Measurements from ENCODE around the gene PDE11A. TPM values are rescaled to one million over a fixed set of nuclear protein-coding genes. Genes with fewer than 3 reads are reported as not detected.
"Not testable (repeated sequence)": the region's sequence is repeated elsewhere in the genome, so short reads cannot be mapped to it uniquely, and the experiment has no call there.

Gene PDE11A
- total RNA-seq, 2 experiments from 2014 or later = not detected

GRCh38 chr2:178105566-178105965 lies 33.0 kb upstream of the PDE11A start:
- POLR2A ChIA-PET = no interaction called here
- H3K4me3 Mint-ChIP-seq = no peak overlapping the region
- no peaks in the 10 kb centered on the region for H3K36me3 Mint-ChIP-seq (ENCODE audit: low read depth)
- CTCF ChIA-PET = interaction anchor here (0.9 to 1.2 kb wide), 2 partner anchors 20 to 180 kb away, joined by 3 read pairs; no protein-coding TSS in a partner anchor
- no peak overlapping the region for H3K27ac Mint-ChIP-seq
- no peaks in the 10 kb centered on the region for H3K27me3 Mint-ChIP-seq
- DNase-seq = no peak
- H3K4me1 Mint-ChIP-seq = peaks cover 2% of the 10 kb centered on the region
- H3K9me3 Mint-ChIP-seq = no peaks in the 10 kb centered on the region

DNA sequence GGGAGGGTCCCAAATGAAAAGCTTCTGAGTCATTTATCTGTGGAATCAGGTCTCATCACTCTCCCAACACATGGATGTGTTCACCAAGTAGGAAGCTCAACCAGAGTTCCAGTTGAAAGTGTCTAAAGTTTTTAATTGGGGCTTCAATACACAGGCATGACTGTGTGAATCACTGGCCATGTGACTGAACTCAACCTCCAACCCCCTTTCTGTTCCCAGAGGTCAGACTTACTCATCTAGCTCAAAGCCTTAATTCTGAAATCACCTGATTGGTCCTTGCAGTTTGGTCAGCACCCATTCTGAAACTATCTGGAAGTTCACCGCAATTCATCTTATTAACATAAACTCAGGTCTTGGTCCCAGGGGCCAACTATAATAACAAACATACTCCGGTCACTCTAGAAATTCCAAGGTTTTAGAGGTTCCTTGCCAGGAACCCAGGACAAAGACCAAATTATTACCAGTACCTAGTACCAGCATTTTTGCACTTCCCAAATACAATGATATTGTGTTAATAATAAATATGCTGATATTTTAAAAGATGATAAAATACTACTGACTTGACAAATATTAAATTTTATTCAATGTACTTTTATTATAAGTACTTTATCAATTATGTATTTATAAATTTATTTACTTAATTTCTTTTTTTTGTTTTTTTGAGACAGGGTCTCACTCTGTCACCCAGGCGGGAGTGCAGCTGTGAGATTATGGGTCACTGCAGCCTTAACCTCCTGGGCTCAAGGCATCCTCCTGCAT lies 28.9 kb upstream of the PDE11A start:
- no peak for DNase-seq
- no peaks in the 10 kb centered on the region for H3K9me3 Mint-ChIP-seq
- no peaks in the 10 kb centered on the region for H3K4me1 Mint-ChIP-seq
- H3K27ac Mint-ChIP-seq = no peak overlapping the region
- POLR2A ChIA-PET = no interaction called here
- CTCF ChIA-PET = interaction anchor here (1.0 to 1.5 kb wide), 3 partner anchors 11 to 32 kb away, joined by 3 read pairs; partner anchors contain the start of gene RBM45
- no peaks in the 10 kb centered on the region for H3K27me3 Mint-ChIP-seq
- H3K36me3 Mint-ChIP-seq (ENCODE audit: low read depth) = no peaks in the 10 kb centered on the region
- H3K4me3 Mint-ChIP-seq = no peak overlapping the region

- Mint-ChIP-seq H3K9me3 (no peaks in the 10 kb centered on the region), H3K4me3 (no peak overlapping the region), H3K27me3 (no peaks in the 10 kb centered on the region), H3K4me1 (no peaks in the 10 kb centered on the region), H3K36me3 (ENCODE audit: low read depth) (no peaks in the 10 kb centered on the region), H3K27ac (no peak overlapping the region)
- POLR2A ChIA-PET = no interaction called here
- DNase-seq = no peak
- CTCF ChIA-PET = no interaction called here
Observed at GRCh38 chr2:178093471-178093870, 20.9 kb upstream of the PDE11A start.

GRCh38 chr2:178088774-178089270 lies 16.2 kb upstream of the PDE11A start:
- Mint-ChIP-seq H3K4me1 (no peaks in the 10 kb centered on the region), H3K27ac (no peak overlapping the region), H3K27me3 (peaks cover 3% of the 10 kb centered on the region), H3K4me3 (no peak overlapping the region), H3K36me3 (ENCODE audit: low read depth) (no peaks in the 10 kb centered on the region), H3K9me3 (no peaks in the 10 kb centered on the region)
- no peak for DNase-seq
- CTCF ChIA-PET = no interaction called here
- POLR2A ChIA-PET = no interaction called here

DNA sequence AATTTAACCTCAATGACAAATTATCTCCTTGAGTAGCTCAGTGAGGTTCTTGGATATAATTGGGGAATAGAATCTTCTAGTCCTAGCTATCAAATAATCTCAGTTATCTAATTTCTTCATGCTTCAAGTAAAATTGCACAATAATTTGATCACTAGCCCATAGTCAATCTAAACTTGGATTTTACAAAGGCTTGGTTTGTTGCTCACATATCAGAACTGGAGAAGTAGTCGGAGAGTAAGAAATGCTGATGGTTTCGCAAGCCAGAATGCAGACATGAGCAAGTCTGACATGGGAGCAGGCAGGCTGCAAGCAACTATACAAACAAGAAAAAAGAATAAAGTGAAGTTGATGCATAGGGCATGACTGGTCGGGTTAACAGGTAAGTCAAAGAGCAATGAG lies 11.7 kb upstream of the PDE11A start:
- Mint-ChIP-seq H3K9me3 (peaks cover 1% of the 10 kb centered on the region), H3K27ac (no peak overlapping the region), H3K36me3 (ENCODE audit: low read depth) (no peaks in the 10 kb centered on the region), H3K4me1 (no peaks in the 10 kb centered on the region), H3K27me3 (peaks cover 10% of the 10 kb centered on the region), H3K4me3 (no peak overlapping the region)
- POLR2A ChIA-PET = no interaction called here
- CTCF ChIA-PET = interaction anchor here (0.7 kb wide), 1 partner anchor 28 kb away, joined by 3 read pairs; no protein-coding TSS in a partner anchor
- DNase-seq = no peak

- POLR2A ChIA-PET = no interaction called here
- H3K27me3 Mint-ChIP-seq = peaks cover 16% of the 10 kb centered on the region
- H3K27ac Mint-ChIP-seq = no peak overlapping the region
- H3K36me3 Mint-ChIP-seq (ENCODE audit: low read depth) = no peaks in the 10 kb centered on the region
- H3K4me3 Mint-ChIP-seq = no peak overlapping the region
- no peak for DNase-seq
- CTCF ChIA-PET = no interaction called here
- peaks cover 3% of the 10 kb centered on the region for H3K9me3 Mint-ChIP-seq
- H3K4me1 Mint-ChIP-seq = no peaks in the 10 kb centered on the region
Observed at GRCh38 chr2:178082408-178083045, 9.9 kb upstream of the PDE11A start.

GRCh38 chr2:178079279-178079678 lies 6.7 kb upstream of the PDE11A start:
- H3K9me3 Mint-ChIP-seq; H3K4me1 Mint-ChIP-seq; H3K4me3 Mint-ChIP-seq; DNase-seq; H3K36me3 Mint-ChIP-seq (ENCODE audit: low read depth); POLR2A ChIA-PET; H3K27ac Mint-ChIP-seq: not testable (repeated sequence)
- CTCF ChIA-PET = interaction anchor here (1.1 to 1.2 kb wide), 2 partner anchors 11 to 33 kb away, joined by 3 to 4 read pairs; partner anchors contain the start of gene RBM45
- peaks cover 34% of the 10 kb centered on the region for H3K27me3 Mint-ChIP-seq

DNA sequence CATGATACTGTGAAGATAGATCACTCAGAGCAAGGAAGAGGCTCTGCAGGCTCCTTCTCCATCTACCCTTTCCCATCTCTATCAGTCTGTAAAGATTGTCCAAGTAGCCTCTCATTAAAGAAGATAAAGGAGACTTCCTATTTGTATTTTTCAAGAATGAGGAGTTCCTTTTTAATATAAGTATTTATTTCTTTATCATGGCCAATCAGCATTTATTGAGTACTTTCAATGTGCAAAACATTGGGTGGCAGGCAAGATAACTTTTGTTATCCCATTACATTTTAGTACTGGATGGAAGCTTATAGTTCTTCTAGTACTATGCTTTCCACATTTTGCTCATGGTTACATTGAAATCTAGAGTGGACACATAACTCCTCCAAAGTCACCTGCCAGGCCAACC lies 3.6 kb upstream of the PDE11A start:
- H3K36me3 Mint-ChIP-seq (ENCODE audit: low read depth) = no peaks in the 10 kb centered on the region
- no peak overlapping the region for H3K4me3 Mint-ChIP-seq
- H3K9me3 Mint-ChIP-seq = peaks cover 3% of the 10 kb centered on the region
- DNase-seq = no peak
- peaks cover 11% of the 10 kb centered on the region for H3K4me1 Mint-ChIP-seq
- peaks cover 59% of the 10 kb centered on the region for H3K27me3 Mint-ChIP-seq
- ChIA-PET CTCF (interaction anchor here (1.0 kb wide), 1 partner anchor 12 kb away, joined by 3 read pairs; no protein-coding TSS in a partner anchor), POLR2A (no interaction called here)
- H3K27ac Mint-ChIP-seq = no peak overlapping the region

GRCh38 chr2:178075006-178075326 lies 2.4 kb upstream of the PDE11A start:
- no peak for DNase-seq
- H3K4me3 Mint-ChIP-seq = no peak overlapping the region
- peaks cover 11% of the 10 kb centered on the region for H3K4me1 Mint-ChIP-seq
- ChIA-PET CTCF (no interaction called here), POLR2A (interaction anchor here (0.6 kb wide), 1 partner anchor 67 kb away, joined by 4 read pairs; no protein-coding TSS in a partner anchor)
- H3K36me3 Mint-ChIP-seq (ENCODE audit: low read depth) = no peaks in the 10 kb centered on the region
- H3K27me3 Mint-ChIP-seq = peaks cover 62% of the 10 kb centered on the region
- H3K9me3 Mint-ChIP-seq = peaks cover 3% of the 10 kb centered on the region
- H3K27ac Mint-ChIP-seq = no peak overlapping the region

- H3K4me1 Mint-ChIP-seq = peaks cover 11% of the 10 kb centered on the region
- peaks cover 3% of the 10 kb centered on the region for H3K9me3 Mint-ChIP-seq
- POLR2A ChIA-PET = interaction anchor here (0.6 kb wide), 1 partner anchor 68 kb away, joined by 4 read pairs; no protein-coding TSS in a partner anchor
- H3K27ac Mint-ChIP-seq = no peak overlapping the region
- no peak for DNase-seq
- H3K4me3 Mint-ChIP-seq = no peak overlapping the region
- CTCF ChIA-PET = interaction anchor here (0.6 kb wide), 1 partner anchor 321 kb away, joined by 5 read pairs; no protein-coding TSS in a partner anchor
- no peaks in the 10 kb centered on the region for H3K36me3 Mint-ChIP-seq (ENCODE audit: low read depth)
- peaks cover 65% of the 10 kb centered on the region for H3K27me3 Mint-ChIP-seq
Observed at GRCh38 chr2:178074123-178075005, 1.8 kb upstream of the PDE11A start.

DNA sequence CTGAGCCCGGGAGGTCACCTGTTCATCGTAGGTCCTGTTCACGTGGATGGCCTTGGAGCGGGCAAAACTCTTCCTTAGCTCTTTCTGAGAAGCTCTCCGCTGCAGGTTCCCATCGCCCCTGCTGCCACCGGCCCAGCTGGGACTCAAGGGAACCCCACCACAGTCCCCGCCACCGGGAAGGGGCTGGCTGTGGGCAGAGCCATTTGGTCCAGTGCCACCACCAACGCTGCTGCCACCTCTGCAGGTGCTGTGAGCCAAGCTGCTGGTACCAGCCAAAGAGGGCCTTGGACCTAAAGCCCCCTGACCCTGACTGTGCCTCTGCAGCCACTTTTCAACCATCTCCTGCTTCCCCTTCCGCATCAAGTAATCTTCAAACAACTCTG lies 586 bp downstream of the PDE11A start:
- ChIA-PET CTCF (interaction anchor here (1.2 kb wide), 1 partner anchor 40 kb away, joined by 3 read pairs; the partner anchor contains the start of gene RBM45), POLR2A (no interaction called here)
- no peak for DNase-seq
- H3K4me1 Mint-ChIP-seq = peaks cover 11% of the 10 kb centered on the region
- H3K27me3 Mint-ChIP-seq = peaks cover 60% of the 10 kb centered on the region
- no peaks in the 10 kb centered on the region for H3K36me3 Mint-ChIP-seq (ENCODE audit: low read depth)
- no peak overlapping the region for H3K27ac Mint-ChIP-seq
- no peaks in the 10 kb centered on the region for H3K9me3 Mint-ChIP-seq
- H3K4me3 Mint-ChIP-seq = no peak overlapping the region

GRCh38 chr2:178070824-178071223 lies 1.8 kb downstream of the PDE11A start:
- POLR2A ChIA-PET = no interaction called here
- H3K4me3 Mint-ChIP-seq = no peak overlapping the region
- no peaks in the 10 kb centered on the region for H3K9me3 Mint-ChIP-seq
- H3K36me3 Mint-ChIP-seq (ENCODE audit: low read depth) = no peaks in the 10 kb centered on the region
- H3K27me3 Mint-ChIP-seq = peaks cover 54% of the 10 kb centered on the region
- CTCF ChIA-PET = interaction anchor here (0.6 kb wide), 1 partner anchor 17 kb away, joined by 3 read pairs; no protein-coding TSS in a partner anchor
- H3K4me1 Mint-ChIP-seq = peaks cover 11% of the 10 kb centered on the region
- DNase-seq = no peak
- no peak overlapping the region for H3K27ac Mint-ChIP-seq

Data from activated CD4-positive, alpha-beta T cell treated with anti-CD3 and anti-CD28 coated beads, Interleukin-2, amount 10 ng/mL, durations not matched to agents 7 days and 5 days (primary cell).